Activated CD4-positive, alpha-beta T cell treated with anti-CD3 and anti-CD28 coated beads for 4 hours (primary cell): Measurements from ENCODE around the gene KHDRBS1.
"Not testable (repeated sequence)": the region's sequence is repeated elsewhere in the genome, so short reads cannot be mapped to it uniquely, and the experiment has no call there.

Source experiments
- DNase-seq, 2 donors: peaks; one replicate each; pipeline ENCODE4 v3.0.0-alpha.2; 2020

Gene KHDRBS1

DNA sequence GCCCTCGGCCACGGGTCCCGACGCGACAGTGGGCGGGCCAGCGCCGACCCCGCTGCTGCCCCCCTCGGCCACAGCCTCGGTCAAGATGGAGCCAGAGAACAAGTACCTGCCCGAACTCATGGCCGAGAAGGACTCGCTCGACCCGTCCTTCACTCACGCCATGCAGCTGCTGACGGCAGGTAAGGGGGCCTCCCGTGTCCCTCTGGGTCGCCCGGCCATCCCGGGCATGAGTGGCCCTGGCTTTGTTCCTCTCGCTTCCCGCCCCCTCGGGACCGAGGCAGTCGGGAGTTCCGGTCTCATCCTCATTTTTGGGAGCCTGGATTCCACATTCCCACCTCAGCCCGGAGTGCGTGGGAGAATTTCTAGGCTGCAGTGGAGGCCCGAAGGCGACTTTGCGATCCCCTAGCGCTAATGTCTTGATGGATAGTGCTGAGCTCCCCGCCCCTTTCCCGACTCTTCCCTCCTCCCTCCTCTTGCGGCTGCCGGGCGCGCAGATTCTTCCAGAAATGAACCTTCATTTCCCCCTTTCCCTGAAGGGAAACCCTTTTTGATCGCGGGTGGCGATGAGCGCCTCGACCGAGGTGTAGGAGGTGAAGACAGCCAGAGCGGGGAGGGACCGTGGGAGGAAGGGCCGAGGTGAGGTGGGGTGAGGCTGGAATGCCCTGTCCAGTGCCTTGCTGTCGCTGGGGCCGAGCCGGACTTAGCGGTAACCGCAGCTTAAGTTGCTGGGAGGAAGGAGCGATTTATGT is 705 bp downstream of the KHDRBS1 start:
- peak; percentile 12 to 43 for DNase-seq

DNA sequence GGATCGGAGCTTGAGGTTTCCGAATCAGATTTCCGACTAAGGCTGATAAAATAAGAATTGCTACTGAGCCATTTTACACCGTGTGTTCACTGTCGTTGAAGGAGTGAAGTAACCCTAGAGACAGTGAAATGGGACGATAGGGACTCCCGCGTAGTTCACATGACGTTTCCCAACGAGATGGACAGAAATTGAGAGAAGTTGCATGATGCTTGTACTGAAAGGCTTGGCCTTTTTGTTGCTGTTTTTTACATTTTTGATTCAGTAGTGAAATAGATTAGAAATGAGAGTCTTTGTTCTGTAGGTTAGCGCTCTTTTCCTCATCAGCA is 1.2 kb downstream of the KHDRBS1 start:
- DNase-seq: no peak

DNA sequence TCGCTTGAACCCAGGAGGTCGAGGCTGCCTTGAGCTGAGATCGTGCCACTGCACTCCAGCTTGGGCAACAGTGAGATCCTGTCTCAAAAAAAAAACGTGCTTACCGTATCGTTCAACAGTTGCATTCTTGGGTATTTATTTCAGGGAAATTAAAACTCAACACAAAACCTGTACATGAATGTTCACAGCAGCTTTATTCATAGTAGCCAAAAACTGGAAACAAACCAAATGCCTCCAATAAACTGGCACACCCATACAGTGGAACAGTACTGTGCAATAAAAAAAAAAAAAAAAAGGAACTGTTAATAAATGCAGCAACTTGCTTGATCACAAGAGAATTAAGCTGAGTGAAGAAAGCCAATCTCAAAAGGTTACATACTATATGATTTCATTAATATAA is 6.7 kb downstream of the KHDRBS1 start:
- no peak for DNase-seq

DNA sequence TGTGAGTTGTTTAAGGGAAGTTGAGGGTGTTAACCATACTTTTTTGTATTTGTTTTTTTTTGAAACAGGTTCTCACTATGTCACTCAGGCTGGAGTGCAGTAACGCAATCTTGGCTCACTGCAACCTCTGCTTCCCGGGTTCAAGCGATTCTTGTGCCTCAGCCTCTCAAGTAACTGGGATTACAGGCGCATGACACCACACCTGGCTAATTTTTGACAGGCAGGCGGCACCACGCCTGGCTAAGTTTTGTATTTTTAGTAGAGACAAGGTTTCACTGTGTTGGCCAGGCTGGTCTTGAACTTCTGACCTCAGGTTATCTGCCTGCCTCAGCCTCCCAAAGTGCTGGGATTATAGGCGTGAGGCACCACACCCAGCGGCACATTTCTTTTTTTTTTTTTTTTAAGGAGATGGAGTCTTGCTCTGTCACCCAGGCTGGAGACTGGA is 7.9 kb downstream of the KHDRBS1 start:
- not testable (repeated sequence) for DNase-seq

DNA sequence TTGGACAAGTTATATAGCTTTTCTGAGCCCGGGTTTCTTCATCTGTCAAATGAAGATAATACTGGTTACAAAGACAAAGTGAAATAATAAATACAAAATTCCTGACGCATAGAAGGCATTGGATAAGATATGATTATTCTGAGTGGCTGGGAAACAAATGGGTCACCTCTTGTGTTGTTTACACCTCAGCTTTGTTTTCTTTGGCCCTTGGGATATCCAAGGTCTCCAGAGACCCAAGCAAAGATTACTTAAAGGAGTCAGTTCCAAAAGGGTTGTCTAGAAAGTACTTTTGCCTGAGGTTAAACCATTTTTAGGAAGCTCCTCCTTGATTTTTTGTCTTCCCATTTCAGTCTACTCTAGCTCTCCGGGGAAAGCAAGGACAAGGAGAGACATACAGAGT is 9.7 kb downstream of the KHDRBS1 start:
- no peak for DNase-seq

DNA sequence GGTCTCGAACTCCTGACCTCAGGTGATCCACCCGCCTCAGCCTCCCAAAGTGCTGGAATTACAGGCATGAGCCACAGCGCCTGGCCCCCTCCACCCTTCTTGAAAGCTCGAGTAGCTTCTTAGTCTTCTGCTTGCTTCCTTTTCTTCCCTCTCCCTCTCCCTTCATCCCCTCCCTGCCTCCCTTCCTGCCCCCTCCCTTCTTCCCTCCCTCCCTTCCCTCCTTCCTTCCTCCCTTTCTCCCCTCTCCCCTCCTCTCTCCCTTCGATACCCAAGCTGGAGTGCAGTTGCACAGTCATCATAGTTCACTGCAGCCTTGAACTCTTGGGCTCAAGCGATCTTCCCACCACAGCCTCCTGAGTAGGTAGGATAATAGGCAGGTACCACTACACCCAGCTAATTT is 11.8 kb downstream of the KHDRBS1 start:
- no peak for DNase-seq

DNA sequence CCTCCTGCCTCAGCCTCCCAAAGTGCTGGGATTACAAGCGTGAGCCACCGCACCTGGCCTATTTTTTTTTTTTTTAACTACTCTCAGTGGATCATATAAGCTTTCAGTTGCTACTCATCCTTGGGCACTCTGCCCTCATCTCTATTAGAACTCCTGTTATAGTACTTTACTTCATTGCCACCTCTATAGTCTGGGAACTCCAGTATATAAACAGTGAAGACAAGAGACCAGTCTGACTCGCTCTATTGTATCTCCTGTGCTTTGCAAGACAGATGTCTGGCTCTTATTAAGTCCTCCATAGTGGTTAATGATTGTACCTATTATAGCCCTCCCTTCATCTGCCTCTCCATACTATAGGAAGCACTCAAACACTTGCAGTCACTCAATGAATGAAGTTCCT is 15.1 kb downstream of the KHDRBS1 start:
- no peak for DNase-seq

DNA sequence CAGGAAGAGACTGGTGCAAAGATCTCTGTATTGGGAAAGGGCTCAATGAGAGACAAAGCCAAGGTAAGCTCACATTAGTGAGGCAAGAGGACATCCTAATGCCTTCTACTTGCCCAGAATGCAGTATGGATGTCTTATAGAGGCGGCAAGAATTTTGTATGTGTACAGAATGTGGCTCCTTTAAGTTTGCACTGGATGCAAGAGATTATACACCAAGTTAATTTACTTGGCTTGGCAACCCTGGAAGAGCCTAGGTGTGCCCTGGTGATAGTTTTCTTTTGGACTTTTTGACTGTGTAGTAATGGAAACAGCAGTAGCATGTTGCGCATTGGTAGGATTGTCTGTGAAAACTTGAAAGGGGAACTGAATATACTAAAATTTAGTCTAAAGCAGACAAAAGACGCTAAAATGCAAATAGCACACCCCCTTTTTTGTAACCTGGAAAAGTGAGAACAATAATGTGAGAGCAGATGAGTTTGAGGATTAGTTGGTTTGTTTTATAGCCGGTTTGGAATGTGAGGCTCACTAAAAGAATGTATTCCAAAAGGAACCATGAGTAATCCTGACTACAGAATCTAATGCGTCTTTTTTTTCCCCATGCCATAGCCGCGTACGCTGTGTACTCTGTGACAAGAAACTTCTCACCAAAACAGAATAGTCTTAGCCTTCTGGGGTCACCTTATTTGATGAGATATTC is 18.1 kb downstream of the KHDRBS1 start:
- no peak for DNase-seq

DNA sequence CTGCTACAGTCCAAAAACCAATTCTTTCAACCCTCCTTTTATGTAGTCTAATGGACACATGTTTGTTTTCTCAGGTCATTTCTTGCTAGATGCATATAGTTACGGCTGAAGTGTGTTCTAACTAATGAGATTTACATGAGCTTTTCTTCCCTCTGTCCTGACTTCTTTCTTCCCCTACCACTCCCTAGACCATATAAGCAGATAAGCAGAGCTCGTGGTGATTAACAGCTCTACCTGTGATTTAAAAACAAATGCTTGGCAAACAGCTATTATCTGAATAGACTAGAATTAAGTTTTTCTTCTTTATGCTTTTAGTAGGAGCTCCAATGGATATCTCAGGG is 18.6 kb downstream of the KHDRBS1 start:
- DNase-seq: no peak

DNA sequence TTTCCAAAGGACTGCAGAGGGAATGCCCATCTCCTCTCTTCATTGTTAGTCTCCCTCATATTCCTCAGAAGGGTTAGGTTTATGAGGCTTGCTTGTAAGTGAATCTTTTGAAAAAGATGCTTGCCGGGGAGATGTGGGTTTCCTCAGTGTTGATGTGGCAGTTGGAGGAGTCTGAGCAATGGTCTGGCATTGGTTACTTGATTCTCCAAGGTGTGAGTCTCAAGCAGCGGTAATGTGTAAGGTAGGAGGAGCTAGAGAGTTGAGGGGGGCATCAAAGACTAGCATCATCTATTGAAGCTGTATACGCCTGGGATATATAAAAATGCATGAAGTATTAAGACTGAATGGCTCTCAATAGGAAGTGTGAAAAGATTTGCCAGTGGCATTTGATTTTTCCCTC is 21.5 kb downstream of the KHDRBS1 start:
- DNase-seq: no peak

DNA sequence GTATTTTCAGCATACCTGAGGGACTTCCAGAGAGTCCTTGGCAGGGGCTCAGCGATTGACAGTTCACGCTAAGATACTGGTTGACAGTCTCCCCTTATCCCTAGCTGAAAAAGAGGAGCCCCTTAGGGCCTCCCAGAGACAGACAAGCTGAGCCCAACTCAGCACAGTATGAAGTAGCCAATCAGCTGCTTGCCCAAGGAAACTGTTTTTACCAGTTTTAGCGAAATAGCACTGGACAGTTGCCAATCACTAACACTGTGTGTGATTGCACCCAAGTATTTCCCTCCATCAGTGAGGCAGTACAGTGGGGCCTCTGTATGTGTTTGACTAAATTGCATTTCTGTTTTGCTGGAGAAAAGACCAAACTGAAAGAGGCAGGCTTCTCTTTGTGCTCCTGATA is 27.0 kb downstream of the KHDRBS1 start:
- DNase-seq: no peak

DNA sequence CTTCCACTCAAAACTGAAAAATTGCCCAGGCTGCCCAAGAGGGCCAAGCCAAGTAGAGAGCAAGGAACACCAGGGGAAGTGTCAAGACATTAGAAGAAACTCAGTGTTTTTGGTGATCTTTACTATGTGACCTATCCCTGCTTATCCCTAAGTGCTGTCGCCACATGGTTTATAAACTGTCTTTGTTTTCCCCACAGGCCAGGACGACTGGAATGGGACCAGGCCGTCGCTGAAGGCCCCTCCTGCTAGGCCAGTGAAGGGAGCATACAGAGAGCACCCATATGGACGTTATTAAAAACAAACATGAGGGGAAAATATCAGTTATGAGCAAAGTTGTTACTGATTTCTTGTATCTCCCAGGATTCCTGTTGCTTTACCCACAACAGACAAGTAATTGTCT is 28.7 kb downstream of the KHDRBS1 start:
- no peak for DNase-seq

DNA sequence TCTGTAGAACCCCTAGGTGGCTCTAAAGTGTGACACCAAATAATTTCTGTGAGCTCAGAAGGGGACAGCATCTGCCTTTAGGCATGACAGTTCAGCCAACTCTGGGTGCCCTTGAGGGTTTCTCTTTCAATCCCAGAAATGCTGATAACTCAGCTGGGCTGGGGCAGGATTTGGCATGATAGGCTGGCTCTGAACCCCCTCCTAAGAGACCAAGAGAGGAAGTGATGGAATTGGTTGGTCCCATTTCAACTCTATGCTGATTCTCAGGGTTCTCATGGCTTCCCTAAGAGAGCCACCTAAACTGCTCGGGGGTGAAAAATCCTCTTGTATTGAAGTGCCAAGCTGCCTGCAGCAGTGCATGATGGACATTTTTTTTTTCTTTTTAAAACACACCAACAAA is 30.6 kb downstream of the KHDRBS1 start:
- DNase-seq: no peak

DNA sequence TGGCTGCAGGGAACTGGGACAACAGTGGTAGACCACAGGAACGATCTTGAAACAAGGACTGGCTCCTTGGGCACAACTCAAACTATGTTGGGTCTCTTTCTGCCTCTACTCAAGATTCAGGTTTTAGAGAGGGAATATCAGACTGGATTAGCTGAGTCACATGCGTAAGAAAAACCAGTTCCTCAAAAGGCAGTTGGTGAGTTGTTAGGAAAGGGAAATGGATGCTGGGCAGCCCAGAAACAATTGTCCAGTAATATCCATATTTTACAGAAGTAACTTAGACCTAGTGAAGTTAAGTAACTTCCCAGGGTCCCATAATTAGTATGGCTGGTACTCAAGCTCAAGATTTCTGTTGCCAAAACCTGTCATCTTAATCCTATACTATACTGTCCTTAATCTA is 32.1 kb downstream of the KHDRBS1 start:
- DNase-seq: no peak

DNA sequence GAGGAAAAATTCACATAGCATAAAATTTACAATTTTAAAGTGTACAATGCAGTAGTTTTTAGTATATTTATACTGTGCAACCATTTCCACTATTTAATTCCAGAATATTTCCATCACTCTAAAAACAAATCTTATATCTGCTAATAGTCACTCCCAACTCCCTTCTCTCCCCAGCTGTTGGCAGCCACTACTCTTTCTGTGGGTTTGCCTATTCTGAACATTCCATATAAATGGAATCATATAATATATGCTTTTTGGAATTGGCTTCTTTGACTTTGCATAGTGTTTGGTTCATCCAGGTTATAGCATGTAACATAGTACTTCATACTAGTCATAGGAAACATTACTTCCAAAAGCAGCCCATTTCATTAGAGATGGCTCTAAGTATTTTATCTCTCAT is 34.0 kb downstream of the KHDRBS1 start:
- no peak for DNase-seq

DNA sequence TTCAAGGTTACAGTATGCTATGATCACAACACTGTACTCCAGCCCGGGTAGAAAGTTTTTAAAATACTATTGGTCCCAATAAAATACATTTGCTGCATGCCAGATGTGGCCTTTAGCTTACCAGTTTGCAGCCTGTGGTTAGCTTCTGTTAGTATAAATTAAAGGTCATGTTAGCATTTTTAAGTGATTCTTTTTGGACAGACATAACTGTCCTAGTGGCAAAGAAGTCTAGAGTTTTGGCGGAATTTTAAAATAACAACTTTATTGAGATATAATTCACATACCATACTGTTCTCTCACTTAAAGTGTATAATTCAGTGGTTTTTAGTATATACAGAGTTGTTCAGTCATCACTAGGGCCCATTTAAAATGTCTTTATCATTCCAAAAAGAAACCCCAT is 34.8 kb downstream of the KHDRBS1 start:
- DNase-seq: no peak

DNA sequence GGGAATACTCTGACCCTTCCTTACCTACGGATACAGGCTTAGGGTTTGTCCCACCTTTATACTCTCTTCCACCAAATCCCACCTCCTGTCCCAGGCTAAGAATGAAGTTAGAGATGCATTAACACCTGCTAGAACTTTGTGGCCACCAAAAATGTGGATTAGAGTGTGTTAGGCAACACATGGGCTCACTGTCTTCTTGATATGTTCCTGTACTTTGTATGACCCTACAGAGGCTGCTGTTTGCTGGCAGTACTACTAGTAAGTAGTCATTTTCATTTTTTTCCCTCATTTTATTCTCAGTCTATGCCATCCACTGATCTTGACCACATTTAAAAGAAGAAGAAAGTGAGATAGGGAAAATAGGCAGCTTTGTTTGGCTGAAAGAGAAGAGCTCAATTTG is 38.0 kb downstream of the KHDRBS1 start:
- no peak for DNase-seq

DNA sequence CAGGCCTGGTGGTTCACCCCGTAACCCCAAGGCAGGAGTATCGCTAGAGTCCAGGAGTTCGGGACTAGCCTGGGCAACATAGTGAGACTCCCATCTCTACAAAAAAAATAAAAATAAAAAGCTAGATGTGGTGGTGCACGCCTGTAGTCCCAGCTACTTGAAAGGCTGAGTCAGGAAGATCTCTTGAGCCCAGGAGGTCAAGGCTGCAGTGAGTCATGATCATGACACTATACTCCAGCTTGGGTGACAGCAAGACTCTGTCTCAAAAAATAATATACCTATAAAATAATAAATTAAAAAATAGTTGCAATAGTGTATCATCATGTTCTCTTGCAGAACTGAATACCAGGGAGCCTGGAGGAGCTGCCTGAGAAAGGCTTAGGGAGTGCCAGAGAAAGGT is 39.2 kb downstream of the KHDRBS1 start:
- no peak for DNase-seq

DNA sequence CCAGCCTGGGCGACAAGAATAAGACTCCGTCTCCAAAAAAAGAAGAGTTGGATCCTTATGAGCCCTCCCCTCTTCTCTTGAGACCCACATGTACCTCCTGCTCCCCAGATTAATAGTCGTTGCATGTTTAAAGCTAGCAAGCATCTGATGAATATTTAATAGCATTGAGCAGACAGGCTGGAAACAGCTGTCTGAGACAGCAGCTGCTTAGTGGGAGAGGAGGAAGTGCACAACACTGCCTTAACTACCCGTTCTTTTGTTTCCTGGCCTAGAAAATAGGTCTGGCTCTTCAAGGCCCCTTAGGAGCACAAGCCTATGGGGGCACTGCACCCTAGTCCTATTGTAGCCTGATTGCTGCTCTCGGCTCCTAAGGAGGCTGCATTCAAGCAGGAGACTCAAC is 41.7 kb downstream of the KHDRBS1 start:
- no peak for DNase-seq

DNA sequence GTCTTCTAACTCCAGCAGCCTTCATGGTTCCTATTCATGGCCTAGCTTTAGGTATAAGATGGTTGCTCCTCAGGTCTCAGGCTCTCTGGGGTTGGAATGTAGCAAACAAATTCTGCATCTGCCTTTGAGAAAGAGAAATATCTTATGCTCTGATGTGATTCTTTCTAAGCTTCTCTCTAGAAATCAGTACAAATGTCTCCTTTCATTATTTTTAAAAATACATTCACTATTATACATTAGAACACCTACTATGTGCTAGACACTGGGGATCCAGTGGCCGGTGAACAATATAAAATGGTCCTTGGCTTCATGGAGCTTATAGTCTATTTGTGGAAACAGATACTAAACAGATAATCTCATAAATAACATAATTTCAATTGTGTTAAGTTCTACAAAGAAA is 42.9 kb downstream of the KHDRBS1 start:
- no peak for DNase-seq

DNA sequence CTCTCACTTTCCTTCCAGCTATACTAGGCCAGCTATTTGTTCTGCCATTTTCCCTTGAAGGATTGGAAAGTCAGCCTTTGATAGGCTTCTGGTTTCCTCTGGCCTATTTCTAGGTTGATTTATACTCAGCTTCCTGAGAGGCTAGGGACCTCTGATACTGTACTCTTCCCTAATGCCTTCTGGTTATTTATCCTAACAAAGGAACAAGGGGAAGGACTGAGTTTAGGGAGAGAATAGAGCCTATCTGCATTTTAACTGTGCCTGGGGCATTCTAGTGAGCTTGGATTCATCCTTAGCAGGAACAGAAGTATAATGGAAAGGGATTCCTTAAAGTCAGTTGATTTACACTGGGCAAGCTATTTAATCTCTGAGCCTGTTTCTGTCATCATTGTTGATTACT is 47.2 kb downstream of the KHDRBS1 start:
- DNase-seq: no peak

DNA sequence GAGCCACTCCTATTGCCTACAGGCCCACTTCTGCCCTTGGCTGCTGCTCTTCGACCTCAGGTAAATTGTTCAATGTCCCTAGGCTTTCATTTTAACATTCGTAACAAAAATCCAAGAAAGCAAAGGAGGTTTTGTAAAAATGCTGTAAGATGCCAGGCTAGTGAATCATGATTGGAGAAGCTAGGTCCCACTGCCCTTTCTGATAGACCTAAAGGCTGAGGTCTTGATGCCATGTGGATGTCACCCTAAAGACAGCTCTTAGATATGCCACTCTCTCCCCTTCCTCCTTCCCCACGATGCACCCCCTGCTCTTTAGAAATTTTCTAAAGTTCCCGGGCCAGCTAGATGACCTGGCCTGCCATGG is 49.2 kb downstream of the KHDRBS1 start:
- no peak for DNase-seq

DNA sequence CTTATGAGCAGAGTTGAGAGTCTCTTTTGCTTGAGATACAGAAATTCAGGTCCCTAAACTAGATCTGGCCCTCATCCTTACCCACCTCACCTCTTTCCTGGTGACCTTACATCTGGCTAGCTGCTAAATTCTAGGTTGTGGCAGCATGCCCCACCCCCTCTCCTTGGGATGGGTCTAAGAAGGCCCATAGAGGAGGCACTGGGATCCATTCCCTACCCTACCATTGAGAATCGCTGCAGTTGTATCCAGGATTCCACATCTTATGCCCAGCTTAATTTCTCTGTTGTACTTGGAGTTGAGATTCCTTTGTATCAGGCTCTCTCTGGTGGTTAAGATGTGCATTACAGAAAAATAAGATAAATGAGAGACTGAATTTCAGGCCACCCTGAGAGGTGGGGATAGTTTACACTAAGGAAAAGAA is 49.6 kb downstream of the KHDRBS1 start:
- DNase-seq: no peak

DNA sequence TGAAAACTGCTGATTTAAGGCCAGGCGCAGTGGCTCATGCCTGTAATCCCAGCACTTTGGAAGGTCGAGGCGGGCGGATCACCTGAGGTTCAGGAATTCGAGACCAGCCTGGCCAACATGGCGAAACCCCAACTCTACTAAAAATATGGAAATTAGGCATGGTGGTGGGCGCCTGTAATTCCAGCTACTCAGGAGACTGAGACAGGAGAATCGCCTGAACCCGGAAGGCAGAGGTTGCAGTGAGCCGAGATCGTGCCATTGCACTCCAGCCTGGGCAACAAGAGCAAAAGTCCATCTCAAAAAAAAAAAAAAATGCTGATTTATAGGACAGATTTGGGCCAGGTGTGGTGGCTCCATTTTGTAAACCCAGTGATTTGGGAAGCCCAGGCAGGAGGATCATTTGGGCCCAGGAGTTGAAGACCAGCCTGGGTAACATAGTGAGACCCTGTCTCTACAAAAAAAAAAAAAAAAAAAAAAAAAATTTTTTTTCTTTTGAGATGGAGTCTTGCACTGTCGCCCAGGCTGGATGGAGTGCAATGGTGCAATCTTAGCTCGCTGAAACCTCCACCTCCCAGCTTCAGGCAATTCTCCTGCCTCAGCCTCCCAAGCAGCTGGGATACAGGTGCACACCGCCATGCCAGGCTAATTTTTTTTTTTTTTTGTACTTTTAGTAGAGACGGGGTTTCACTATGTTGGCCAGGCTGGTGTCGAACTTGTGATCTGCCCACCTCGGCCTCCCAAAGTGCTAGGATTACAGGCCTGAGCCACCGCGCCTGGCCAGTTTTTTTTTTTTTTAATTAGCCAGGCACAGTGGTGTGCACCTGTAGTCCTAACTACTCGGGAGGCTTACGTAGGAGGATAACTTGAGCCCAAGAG is 52.2 kb downstream of the KHDRBS1 start:
- DNase-seq: not testable (repeated sequence)
